GM12864 (cell line): ENCODE results near the gene SLC6A5.
"Not testable (repeated sequence)": the region's sequence is repeated elsewhere in the genome, so short reads cannot be mapped to it uniquely, and the experiment has no call there.

ENCODE experiments used
- DNase-seq: peaks from one replicate; pipeline ENCODE4 v3.0.0-alpha.2; 2011; ENCODE audit warnings: low read depth
- H3K4me3 ChIP-seq: 2 replicates; pipeline ENCODE4 v1.5.1; 2011; ENCODE audit warnings: mild to moderate bottlenecking, low read depth, low read length, control low read depth
- TF ChIP-seq, protein P1 (sequence below): IDR thresholded peaks from 2 replicates; pipeline ENCODE4 v1.5.1; 2011; ENCODE audit warnings: low read depth, mild to moderate bottlenecking, moderate library complexity, low read length, control low read depth, inconsistent platforms; ENCODE audit errors: missing control alignments

Gene SLC6A5

GRCh38 chr11:20563866-20564265, 35.5 kb upstream of the SLC6A5 start:
- no peak for DNase-seq

DNA sequence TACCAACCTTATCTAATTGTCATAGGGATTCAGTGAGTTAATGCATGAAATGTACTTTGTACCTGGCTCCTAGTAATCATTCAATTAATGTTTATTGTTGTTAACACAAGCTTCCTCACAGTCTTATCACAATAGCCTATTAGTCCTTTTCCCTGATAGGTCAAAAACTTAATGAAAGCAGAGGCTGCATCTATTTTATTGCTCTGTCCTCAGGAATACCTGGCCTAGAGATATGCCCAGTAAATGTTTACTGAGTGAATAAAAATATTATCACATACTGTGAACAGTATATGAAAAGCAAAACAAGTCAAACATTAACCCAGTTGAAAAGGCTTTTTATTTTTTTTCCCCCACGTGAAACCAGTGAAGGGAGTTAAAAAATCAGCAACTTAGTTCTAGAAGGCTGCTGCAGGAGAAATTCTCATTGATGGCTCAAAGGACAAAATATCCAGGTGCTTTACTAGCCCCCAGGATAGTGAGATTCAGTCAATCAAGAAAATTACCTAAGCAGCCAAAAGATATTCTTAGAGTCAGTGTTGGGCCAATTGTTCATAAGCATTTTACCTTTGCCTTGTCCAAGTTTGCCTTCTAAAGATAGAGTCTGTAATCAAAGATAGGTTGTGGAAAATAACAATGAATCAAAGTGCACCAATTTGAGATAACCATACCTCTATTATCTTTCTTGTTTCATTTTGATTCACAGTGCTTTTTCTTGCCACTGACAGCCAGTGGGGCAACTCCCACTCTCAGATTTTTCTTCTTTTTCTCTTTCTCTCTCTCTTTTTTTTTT, 34.4 kb upstream of the SLC6A5 start:
- no peak overlapping the region for H3K4me3 ChIP-seq
- TF ChIP-seq, protein P1, sequence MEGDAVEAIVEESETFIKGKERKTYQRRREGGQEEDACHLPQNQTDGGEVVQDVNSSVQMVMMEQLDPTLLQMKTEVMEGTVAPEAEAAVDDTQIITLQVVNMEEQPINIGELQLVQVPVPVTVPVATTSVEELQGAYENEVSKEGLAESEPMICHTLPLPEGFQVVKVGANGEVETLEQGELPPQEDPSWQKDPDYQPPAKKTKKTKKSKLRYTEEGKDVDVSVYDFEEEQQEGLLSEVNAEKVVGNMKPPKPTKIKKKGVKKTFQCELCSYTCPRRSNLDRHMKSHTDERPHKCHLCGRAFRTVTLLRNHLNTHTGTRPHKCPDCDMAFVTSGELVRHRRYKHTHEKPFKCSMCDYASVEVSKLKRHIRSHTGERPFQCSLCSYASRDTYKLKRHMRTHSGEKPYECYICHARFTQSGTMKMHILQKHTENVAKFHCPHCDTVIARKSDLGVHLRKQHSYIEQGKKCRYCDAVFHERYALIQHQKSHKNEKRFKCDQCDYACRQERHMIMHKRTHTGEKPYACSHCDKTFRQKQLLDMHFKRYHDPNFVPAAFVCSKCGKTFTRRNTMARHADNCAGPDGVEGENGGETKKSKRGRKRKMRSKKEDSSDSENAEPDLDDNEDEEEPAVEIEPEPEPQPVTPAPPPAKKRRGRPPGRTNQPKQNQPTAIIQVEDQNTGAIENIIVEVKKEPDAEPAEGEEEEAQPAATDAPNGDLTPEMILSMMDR = no peak
- no peak for DNase-seq

More at GRCh38 chr11:20563866-20564265, 35.5 kb upstream of the SLC6A5 start:
- TF ChIP-seq, protein P1 = no peak
- H3K4me3 ChIP-seq = no peak overlapping the region

DNA sequence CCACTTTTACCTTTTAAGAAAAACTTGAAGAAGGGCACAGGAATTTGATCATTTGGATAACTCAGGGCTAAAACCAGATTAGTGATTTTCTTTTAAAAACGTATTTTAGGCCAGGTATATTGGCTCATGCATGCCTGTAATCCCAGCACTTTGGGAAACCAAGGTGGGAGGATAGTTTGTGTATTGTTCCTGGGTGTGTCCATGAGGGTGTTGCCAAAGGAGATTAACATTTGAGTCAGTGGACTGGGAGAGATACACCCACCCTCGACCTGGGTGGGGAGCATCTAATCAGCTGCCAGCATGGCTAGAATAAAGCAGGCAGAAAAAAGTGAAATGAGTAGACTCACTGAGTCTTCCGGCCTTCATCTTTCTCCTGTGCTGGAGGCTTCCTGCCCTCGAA, 33.3 kb upstream of the SLC6A5 start:
- DNase-seq, H3K4me3 ChIP-seq: not testable (repeated sequence)

DNA sequence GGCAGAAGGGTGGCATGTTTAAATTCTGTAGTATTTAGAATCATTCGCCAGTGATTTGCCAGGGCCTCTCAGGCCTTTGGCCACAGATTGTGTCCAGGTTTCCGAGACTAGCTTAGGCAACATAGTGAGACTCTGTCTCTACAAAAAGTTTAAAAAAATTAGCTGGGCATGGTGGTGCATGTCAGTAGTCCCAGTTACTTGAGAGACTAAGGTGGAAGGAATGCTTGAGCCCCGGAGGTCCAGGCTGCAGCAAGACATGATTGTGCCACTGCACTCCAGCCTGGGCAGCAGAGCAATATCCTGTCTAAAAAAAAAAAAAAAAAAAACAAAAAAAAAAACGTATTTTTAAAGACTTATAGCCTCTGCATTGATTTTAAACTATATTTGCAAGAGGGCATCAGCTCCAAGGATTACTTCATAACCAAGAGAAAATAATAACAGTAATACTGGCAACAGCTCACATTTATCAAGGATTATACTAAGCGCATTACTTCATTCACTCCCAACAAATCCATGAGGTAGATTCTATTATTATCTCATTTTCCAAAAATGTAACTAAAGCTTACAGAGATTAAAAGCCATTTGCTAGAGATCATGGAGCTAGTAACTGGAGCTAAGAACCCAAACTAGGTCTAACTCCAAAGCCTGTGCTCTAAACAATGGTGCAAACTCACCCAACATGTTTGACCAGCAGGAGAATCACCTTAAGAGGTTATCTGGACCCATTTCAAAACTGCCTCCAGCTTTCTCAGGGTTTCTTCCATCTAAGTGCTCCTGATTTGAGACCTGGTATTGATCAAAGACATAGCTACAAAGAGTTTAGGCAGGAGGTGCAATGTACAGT, 32.6 kb upstream of the SLC6A5 start:
- H3K4me3 ChIP-seq = no peak overlapping the region
- no peak for DNase-seq
- TF ChIP-seq, protein P1 = no peak

- not testable (repeated sequence) for DNase-seq, H3K4me3 ChIP-seq
These were observed 19.7 kb upstream of the SLC6A5 start for GRCh38 chr11:20579725-20580124.

DNA sequence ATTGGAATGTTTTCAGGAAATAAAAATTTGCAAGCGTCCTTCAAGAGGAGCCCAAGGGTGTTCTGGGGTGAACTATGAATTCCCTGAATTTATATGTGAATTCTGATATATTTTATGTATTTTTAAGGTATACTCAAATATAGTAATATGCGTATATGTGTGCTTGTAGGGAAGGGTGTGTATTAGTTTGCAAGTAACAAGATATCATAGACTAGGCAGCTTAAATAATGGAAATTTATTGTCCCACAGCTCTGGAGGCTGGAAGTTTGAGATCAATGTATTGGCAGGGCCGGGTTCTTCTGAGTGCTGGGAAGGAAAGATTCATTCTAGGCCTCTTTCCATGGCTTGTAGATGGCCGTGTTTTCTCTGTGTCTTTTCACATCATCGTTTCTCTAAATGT, 16.2 kb upstream of the SLC6A5 start:
- H3K4me3 ChIP-seq = no peak overlapping the region
- TF ChIP-seq, protein P1 = no peak
- DNase-seq = no peak

DNA sequence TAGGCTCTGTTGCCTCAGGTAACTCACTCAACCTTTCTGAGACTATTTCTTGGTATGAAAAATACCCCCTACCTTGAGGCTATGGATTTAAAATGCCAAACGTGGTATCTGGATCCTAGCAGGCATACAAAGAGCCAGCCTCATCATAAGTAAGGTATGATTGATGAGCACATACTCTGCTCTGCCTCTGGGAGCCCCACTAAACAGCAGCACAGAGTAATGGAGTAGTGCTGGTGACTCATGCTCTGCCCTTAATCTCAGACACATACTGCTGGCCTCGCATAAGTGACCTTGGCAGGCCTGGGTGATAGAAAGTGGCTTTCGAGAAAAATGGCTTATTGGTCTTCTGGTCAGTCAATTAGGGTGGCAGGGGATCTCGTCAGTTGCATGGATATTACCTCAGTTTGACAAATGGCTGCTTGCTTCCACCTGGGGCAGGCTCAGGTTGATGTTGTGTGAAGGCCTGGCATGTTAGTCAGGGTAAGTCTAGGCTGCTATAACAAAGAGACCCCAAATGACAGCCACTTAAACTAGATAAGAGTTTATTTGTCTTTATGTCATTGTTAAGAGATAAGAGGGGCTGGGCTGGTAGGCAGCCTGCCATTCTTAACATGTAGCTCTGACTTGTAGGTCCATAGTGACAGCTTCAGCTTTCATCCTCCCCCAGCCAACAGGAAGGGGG, 15.2 kb upstream of the SLC6A5 start:
- H3K4me3 ChIP-seq = no peak overlapping the region
- TF ChIP-seq, protein P1 = no peak
- DNase-seq = no peak
